Keratinocyte (primary cell): ENCODE data around the gene GJB4.
A peak's percentile ranks its signal among the peaks of the same experiment; 100 is the strongest.

Experiments
- EZH2 ChIP-seq: IDR thresholded peaks from one replicate; pipeline ENCODE4 v1.6.1; 2012; ENCODE audit warnings: inconsistent platforms, mild to moderate bottlenecking, low read length, moderate library complexity
- TF ChIP-seq, protein P1 (sequence below), 3 experiments: IDR thresholded peaks in 1 of 3; conservative IDR thresholded peaks in 1 of 3; optimal IDR thresholded peaks in 1 of 3; 2 replicates in 2 of 3; 3 replicates in 1 of 3; pipeline versions ENCODE3 to v1.5.1; 2011; ENCODE audit warnings: low read length in 3 of 3, mild to moderate bottlenecking in 3 of 3, moderate library complexity in 2 of 3, control low read depth in 1 of 3, inconsistent platforms in 1 of 3; ENCODE audit not compliant: insufficient read depth in 2 of 3; ENCODE audit errors: extremely low read depth in 1 of 3

DNA sequence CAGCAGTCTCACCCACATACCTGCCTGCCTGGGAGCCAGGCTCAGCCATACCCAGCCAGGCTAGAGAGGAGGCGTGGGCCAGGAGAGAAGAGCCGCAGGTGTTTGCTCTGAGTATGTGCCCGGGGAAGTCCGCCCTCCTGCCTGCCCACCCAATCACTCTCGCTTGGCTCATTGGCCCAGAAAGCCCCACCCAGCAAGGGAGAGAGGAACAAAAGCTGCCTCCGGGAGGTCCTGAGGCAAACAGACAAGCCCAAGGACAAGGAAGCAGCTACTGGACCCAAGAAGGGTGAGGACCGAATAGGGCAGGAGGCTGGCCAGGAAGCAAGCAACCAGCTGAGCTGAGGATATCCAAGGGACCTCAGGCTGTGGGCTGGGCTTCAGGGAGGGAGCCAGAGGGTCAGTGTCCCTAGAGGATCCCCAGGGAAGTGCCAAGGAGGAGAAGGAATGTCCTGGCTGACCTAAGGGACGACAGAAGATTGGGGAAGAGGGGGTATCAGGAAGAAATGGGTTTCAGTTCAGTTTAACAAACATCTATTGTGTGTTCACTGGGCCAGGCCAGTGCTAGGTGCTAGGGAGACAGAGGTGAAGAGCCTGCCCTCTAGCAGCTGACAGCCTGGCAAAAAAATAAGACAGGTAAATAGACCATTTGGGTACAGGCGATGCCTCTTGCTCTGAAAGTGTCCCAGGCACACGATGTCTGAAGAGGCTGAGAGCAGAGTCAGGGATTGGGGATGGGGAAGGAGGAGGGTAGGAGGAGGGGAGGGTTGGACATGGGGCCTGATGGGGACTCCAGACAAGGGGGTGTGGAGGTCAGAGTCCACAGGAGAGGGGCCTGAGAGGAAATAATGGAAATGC, at the start of gene GJB4:
- TF ChIP-seq, protein P1, sequence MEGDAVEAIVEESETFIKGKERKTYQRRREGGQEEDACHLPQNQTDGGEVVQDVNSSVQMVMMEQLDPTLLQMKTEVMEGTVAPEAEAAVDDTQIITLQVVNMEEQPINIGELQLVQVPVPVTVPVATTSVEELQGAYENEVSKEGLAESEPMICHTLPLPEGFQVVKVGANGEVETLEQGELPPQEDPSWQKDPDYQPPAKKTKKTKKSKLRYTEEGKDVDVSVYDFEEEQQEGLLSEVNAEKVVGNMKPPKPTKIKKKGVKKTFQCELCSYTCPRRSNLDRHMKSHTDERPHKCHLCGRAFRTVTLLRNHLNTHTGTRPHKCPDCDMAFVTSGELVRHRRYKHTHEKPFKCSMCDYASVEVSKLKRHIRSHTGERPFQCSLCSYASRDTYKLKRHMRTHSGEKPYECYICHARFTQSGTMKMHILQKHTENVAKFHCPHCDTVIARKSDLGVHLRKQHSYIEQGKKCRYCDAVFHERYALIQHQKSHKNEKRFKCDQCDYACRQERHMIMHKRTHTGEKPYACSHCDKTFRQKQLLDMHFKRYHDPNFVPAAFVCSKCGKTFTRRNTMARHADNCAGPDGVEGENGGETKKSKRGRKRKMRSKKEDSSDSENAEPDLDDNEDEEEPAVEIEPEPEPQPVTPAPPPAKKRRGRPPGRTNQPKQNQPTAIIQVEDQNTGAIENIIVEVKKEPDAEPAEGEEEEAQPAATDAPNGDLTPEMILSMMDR (optimal IDR thresholded peaks at IDR 0.05 in 1 of 3, IDR thresholded peaks at IDR 0.05 in 1 of 3, conservative IDR thresholded peaks at IDR 0.05 in 1 of 3; ENCODE audit: extremely low read depth in 1 of 3, insufficient read depth in 2 of 3, low read length in 3 of 3), result peak in 1 of 3 experiments; percentile 33
- no peak for TF ChIP-seq EZH2
